Activated CD4-positive, alpha-beta T cell treated with anti-CD3 and anti-CD28 coated beads, Interleukin-2, Interleukin-6, amounts not matched to agents 100 ng/mL and 50 ng/mL, durations not matched to agents 16 hours and 8 hours (primary cell): ENCODE measurements around the gene FCN1.

Experiments
- DNase-seq: peaks from one replicate; pipeline ENCODE4 v3.0.0-alpha.2; 2020

FCN1 gene

GRCh38 chr9:134913041-134913712, 4.5 kb downstream of the FCN1 start:
- DNase-seq = no peak

- DNase-seq = no peak
Measured at GRCh38 chr9:134912126-134912840, 5.4 kb downstream of the FCN1 start.

DNA sequence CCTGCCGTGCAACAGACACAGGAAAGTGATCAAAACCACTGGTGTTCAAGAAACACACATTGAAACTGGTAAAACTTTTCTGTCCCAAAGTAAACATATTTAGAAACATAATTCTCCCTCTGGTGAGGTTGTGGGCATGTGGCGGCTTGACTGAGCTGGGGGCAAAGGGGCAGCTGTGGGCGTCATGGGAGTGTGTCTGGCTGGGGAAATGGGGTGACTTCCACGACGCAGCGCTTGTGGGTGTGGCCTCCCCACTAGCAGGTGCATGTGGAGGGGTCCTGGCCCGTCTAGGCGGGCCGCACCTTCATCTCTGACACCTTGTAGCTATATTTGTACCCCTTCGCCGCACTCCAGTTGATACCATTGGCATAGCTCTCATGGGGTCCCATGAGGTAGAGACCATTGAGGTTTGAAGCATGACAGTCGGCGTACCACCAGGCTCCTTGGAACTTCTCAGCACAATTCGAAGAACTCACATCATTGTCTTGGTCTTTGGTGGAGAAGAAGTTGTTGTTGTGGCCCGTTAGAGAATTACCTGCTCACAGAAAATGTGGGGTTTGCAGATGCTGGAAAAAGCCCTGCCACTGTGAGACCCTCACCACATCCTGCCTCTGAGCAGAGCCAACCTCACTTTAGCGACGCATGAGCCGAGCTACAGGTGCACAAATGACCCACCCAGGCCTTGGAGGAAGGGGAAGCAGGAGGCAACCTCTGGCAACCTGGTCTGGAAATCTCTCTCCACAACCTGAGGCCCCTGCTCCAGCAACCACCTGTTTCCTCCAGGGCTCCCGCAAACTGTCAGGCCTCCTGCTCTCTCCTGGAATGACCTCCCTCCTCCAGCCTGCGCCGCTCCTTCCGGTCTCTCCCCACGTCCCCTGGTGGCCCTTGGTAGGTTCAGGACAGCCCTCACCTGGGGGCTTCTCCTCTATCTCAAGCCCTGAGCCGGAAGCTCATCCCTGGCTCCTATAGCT, 7.9 kb downstream of the FCN1 start:
- no peak for DNase-seq

DNA sequence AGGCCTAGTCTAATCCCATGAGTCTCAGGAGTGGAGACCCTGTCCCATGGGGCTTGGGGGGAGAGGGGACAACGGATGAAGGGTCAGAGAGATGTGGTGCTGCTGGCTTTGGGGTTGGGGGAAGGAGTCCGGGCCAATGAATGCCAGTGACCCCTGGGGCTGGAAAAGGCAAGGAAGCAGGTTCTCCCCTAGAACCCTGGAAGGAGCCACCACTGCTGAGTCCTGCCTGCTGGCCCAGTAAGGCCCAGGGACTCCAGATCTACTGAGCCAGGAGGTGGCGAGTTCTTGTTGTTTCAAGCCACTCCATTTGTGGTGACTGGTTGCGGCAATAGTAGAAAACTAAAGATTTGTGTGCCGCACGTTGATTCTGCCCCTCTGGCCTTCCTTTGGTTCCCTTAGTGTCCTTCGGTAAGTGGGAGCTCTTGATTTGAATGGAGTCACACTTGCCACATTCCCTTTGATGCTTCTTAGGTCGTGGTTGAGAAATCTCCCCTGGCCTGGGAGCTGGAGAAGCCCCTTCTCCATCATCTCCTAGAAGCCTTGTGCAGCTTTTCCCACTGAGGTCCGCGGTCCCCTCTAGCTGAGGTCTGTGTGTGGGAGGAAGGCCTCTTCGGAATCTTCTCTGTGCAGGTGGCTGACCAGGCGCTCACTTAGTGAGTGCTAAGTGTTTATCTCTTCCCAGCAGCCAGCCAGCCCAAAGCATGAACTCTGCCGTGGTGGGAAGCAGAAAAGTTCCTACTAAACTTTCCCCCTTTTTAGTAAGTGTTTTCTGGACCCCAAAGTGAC, 9.0 kb downstream of the FCN1 start:
- DNase-seq = no peak

- DNase-seq = no peak
Measured at GRCh38 chr9:134902936-134903335, 14.8 kb downstream of the FCN1 start.

DNA sequence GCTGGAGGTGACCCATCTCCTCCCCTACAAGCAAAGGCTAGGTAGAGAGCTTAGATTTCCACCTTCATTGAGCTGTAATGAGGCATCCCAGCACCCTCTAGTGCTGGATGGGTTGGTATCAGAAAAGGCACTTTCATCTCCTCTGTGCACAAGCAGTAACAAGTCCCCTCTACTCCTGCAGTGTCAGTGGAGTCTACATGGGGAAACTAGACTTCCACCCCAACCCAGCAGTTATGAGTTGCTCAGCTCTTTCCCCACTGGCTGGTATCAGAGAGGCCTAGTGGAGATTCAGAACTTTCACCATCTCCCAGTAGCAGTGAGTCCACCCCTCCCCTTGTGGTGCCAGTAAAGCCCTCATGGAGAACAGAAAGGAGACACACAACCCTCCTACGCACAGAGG, 17.9 kb downstream of the FCN1 start:
- DNase-seq = no peak

GRCh38 chr9:134899168-134899567, 18.5 kb downstream of the FCN1 start:
- no peak for DNase-seq

GRCh38 chr9:134898319-134898718, 19.4 kb downstream of the FCN1 start:
- DNase-seq = no peak

DNA sequence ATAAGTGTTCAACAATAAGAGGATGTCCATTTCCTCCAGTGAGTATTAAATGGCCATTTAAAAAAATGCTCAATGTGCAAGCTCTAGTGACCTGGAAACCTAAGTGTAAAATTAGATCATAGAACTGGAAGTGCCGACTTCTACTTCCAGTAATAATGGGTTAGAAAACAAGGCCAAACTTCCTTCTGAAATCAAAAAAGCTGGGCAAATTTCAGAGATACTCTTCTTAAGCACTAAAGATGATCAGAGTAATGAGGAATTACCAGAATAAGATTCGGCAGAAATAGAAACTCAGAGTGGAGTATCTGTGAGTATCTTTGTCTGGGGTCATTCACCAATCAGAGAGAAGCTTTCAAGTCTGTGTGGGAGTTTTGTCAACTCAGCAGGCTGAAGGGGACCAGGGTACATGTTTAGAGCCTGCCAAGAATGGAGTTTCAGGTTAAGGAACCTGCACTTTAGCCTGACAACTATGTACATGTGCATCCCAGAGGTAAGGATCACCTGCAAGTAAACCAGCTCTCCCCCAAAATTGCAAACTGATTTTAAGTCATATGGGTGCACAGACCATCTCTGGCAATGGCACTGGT, 20.0 kb downstream of the FCN1 start:
- no peak for DNase-seq

DNA sequence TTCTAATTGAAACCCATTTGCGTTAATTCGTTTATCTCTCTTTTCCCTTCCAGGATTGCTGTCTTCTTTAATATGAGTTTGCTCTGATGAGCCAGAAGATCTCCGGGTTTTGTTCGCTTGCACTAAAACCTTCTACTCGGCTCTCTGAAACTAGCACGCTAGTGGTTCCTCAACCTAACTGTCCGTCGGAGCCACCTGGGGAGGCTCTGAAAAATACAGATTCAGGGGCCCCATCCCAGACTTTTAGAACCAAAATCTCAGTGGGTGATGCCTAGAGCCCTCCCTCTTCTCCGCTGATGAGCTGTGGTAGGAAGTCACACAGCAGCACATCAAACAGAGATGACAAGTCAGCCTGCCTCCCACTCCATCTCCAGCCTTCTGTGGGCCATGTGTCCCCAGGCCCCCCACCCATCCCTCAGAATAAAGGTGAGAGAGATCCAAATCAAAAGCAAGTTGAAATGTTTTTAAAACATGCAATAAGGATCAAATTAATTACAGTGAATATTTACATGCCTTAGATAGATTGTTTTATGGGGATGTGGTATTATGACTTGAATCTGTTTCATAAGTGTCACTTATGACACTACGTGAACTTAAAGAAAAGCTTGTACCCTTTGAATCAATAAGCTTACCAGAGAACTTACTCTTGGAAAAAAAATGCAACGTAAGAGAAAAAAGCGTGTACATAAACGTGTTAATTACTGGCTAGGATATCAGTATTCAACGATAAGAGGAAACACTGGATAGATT, 20.7 kb downstream of the FCN1 start:
- no peak for DNase-seq

- no peak for DNase-seq
Measured at GRCh38 chr9:134895908-134896833, 21.5 kb downstream of the FCN1 start.

GRCh38 chr9:134895567-134895907, 22.2 kb downstream of the FCN1 start:
- no peak for DNase-seq

DNA sequence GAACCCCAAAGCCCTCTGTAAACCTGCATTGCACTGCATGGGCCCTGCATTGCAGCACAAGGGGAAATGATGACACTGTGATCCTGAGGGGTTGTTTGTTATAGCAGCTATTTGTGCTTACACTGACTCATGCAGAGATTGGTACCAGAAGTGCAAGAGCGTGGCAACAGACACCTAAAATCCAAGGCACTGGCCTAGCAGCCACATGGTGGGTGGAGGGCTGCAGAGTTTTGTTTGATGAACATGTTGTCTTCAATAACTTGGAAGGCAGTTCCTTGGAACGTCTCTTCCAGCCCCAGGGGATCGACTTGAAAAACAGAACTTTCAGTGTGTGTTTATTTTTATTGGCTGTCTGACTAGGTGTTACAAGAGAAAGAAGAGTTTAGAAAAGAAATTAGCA, 22.6 kb downstream of the FCN1 start:
- DNase-seq = no peak

DNA sequence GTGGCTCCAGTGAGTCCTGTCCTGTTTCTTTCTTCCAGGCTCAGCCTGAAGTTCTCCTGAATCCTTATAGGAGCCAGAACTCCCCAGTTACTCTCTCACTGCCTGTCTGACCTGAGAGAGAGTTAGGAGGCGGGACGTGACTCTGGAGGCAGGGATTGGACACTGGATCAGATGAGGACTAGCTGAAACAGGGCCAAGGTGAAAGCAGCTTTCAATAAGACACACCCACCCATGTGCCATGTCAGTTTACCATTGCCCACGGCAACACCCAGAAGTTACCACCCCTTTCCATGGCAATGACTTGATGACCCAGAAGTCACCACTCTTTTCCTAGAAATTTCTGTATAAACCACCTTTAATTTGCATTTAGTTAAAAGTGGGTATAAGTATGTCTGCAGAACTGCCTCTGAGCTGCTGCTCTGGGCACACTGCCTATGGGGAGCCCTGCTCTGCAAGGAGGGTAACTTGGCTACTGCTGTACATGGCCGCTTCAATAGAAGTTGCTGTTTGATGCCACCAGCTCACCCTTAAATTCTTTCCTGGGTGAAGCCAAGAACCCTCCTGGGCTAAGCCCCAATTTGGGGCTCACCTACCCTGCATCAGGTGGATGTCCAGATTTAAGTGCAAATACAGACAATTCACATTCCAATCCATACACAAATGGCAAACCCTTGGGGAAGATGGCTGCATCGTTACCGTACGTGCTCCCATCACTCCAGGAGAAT, 23.4 kb downstream of the FCN1 start:
- DNase-seq = no peak

- DNase-seq = no peak
Measured at GRCh38 chr9:134892820-134893420, 24.8 kb downstream of the FCN1 start.

DNA sequence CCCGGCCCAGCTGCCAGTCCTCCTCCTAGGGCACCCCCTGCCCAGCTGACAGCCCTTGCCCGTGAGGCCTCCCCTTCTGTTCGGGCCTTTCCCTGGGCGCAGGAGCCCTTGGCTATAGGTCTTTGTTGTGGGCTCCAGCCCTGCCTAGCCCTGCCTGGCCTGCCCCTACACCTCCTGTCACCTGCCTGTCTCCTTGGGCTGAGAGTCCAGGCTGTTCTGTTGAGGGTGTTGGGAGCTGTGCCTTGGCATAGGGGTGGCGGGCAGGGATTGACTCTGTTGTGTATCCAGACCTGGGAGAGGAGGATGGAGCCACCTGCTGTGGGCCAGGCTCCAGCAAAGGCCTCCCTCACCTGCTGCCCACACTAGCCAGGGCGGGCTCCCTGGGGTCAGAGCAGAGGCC, 25.5 kb downstream of the FCN1 start:
- no peak for DNase-seq

DNA sequence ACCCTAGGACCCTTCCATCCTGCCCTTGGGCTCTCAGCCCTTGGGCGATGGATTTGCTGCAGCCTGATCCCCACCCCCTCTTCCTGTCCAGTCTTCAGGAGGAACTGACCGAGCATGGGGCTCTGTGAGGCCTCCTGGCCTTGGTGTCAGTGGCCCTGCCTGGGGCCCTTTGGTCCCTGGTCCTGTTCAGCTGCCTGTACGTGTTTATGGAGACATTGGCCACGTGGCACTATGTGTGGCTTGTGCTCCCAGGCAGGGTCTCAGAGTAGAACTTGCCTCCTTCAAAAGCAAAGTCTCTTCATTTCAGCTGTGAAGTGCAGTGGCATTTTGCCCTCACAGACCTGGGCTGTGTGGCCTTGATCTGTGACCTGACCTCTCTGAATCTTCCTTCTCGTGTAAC, 26.0 kb downstream of the FCN1 start:
- no peak for DNase-seq

GRCh38 chr9:134891053-134891452, 26.7 kb downstream of the FCN1 start:
- DNase-seq = no peak

DNA sequence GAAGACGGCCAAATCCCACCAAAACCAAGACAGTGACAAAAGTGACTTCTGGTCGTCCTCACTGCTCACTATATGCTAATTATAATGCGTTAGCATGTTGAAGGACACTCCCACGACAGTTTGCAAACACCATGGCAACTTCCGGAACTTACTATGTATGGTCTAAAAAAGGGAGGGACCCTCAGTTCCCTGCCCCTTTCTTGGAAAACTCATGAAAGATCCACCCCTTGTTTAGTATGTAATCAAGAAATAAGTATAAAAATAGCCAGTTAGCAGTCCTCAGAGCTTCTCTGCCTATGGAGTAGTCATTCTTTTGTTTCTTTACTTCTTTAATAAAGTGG, 27.6 kb downstream of the FCN1 start:
- no peak for DNase-seq
